Nephron (organoid): ENCODE measurements around the gene SMAP1.
"Not testable (repeated sequence)": the region's sequence is repeated elsewhere in the genome, so short reads cannot be mapped to it uniquely, and the experiment has no call there.

Experiments used
- H3K27ac Mint-ChIP-seq, 3 experiments: 2 replicates each; pipeline ENCODE4 v1.8.0; 2020; ENCODE audit warnings: mixed read lengths in 3 of 3, mild to moderate bottlenecking in 2 of 3, moderate library complexity in 1 of 3
- H3K27me3 Mint-ChIP-seq: 2 replicates; pipeline ENCODE4 v1.8.0; 2021; ENCODE audit warnings: low read depth, mild to moderate bottlenecking, moderate library complexity, mixed read lengths
- H3K36me3 Mint-ChIP-seq: 2 replicates; pipeline ENCODE4 v1.8.0; 2020; ENCODE audit warnings: low read depth, mixed read lengths
- H3K4me1 Mint-ChIP-seq: 2 replicates; pipeline ENCODE4 v1.8.0; 2020; ENCODE audit warnings: mixed read lengths
- H3K4me3 Mint-ChIP-seq, 3 experiments: 2 replicates each; pipeline ENCODE4 v1.8.0; 2020; ENCODE audit warnings: mild to moderate bottlenecking in 3 of 3, mixed read lengths in 3 of 3, moderate library complexity in 2 of 3
- H3K9me3 Mint-ChIP-seq: 2 replicates; pipeline ENCODE4 v1.8.0; 2020; ENCODE audit warnings: mixed read lengths
- TF ChIP-seq, protein P1 (sequence below), 3 experiments: fragments of 200-600 bp; sonication (generic); IDR thresholded peaks; one replicate each; pipeline ENCODE4 v1.5.0; 2021; ENCODE audit warnings: antibody characterized with exemption in 3 of 3; ENCODE audit not compliant: unreplicated experiment in 3 of 3

Gene SMAP1

DNA sequence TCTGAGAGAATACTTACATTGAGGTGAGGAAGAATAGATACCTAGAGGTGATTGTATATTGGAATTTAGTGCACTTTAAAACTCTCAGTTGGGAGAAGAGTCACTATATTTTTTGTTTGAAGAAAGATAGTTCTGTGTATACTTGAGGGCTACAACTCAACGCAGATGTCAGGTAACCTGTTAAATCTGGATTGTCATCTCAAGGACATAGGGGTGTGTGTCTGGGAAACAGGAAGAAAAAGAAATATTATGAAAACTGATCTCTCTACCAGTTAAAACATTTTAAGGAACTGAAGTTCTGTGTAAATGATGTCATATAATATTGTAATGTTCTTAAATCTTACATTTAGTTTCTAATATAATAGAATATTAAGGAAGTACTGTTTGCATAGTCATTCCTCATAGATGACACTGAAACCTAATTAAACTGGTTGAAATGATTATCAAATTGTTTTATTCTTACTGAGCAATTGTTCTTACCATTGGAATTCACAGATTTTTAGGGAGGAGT lies 86.2 kb downstream of the SMAP1 start:
- TF ChIP-seq, protein P1, sequence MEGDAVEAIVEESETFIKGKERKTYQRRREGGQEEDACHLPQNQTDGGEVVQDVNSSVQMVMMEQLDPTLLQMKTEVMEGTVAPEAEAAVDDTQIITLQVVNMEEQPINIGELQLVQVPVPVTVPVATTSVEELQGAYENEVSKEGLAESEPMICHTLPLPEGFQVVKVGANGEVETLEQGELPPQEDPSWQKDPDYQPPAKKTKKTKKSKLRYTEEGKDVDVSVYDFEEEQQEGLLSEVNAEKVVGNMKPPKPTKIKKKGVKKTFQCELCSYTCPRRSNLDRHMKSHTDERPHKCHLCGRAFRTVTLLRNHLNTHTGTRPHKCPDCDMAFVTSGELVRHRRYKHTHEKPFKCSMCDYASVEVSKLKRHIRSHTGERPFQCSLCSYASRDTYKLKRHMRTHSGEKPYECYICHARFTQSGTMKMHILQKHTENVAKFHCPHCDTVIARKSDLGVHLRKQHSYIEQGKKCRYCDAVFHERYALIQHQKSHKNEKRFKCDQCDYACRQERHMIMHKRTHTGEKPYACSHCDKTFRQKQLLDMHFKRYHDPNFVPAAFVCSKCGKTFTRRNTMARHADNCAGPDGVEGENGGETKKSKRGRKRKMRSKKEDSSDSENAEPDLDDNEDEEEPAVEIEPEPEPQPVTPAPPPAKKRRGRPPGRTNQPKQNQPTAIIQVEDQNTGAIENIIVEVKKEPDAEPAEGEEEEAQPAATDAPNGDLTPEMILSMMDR (IDR thresholded peaks at IDR 0.05; ENCODE audit: unreplicated experiment in 3 of 3) = no peak
- Mint-ChIP-seq H3K9me3 (peaks cover 5% of the 10 kb centered on the region), H3K27ac (no peak overlapping the region), H3K36me3 (peaks cover 16% of the 10 kb centered on the region), H3K4me3 (no peak overlapping the region), H3K27me3 (no peaks in the 10 kb centered on the region), H3K4me1 (no peaks in the 10 kb centered on the region)

DNA sequence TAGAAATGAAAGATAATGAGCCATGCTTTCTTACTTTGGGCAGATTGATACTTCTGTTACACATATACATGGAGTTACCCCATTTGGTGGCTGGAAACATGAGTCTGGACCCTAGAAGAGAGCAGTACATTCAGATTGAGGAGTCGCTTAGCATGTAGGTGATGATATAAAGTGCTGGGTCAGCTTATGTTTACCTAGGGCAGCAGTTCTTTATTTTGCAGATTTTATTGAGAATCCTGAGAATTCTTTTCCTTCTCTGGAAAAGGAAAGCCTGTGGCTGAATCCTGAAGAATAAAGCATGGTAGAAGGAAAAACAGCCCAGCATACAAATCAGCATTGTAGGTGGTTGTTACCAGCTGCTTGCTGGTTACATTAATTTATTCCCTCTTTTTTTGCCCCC lies 91.2 kb downstream of the SMAP1 start:
- Mint-ChIP-seq H3K4me1 (no peaks in the 10 kb centered on the region), H3K4me3 (no peak overlapping the region), H3K9me3 (peaks cover 5% of the 10 kb centered on the region), H3K36me3 (peaks cover 16% of the 10 kb centered on the region), H3K27ac (no peak overlapping the region), H3K27me3 (no peaks in the 10 kb centered on the region)
- TF ChIP-seq, protein P1 (IDR thresholded peaks at IDR 0.05; ENCODE audit: unreplicated experiment in 3 of 3) = no peak

DNA sequence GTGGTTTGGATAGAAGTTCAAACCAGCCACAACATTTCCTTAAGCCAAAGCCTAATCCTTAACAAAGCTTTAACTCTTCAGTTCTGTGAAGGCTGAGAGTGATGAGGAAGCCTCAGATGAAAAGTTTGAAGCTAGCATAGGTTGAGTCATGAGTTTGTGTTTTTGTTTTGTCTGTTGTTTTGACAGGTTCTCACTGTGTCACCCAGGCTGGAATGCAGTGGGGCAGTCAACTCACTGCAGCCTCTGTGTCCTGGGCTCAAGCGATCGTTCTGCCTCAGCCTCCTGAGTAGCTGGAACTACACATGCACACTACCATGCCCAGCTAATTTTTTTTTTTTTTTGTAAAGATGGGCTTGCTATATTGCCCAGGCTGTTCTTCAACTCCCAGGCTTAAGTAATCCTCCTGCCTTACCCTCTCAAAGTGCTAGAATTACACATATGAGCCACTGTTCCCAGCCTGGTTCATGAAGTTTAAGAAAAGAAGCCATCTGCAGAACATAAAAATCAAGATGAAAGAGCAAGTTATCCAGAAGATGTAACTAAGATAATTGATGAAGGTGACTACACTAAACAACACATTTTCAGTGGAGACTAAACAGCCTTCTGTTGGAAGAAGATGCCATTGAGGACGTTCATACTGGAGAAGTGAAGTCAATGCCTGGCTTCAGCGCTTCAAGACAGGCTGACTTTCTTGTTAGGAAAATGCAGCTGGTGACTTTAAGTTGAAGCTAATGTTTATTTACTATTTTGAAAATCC lies 96.2 kb downstream of the SMAP1 start:
- Mint-ChIP-seq H3K27ac (no peak overlapping the region), H3K9me3 (peaks cover 6% of the 10 kb centered on the region), H3K27me3 (no peaks in the 10 kb centered on the region), H3K4me3 (no peak overlapping the region), H3K36me3 (peaks cover 23% of the 10 kb centered on the region), H3K4me1 (no peaks in the 10 kb centered on the region)
- TF ChIP-seq, protein P1 (IDR thresholded peaks at IDR 0.05; ENCODE audit: unreplicated experiment in 3 of 3) = no peak

DNA sequence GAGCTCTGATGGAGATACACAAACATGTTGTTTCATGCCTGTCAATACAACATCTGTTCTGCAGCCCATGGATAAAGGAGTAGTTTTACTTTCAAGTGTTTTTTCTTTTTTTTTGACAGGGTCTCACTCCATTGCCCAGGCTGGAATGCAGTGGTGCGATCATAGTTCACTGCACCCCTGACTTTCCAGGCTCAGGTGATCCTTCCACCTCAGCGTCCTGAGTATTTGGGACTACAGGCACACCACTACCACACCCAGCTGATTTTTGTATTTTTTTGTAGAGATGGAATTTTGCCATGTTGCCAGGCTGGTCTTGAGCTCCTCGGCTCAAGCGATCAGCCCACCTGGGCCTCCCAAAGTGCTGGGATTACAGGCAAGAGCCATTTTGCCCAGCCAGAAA lies 97.0 kb downstream of the SMAP1 start:
- Mint-ChIP-seq H3K27me3 (no peaks in the 10 kb centered on the region), H3K36me3 (peaks cover 24% of the 10 kb centered on the region), H3K9me3 (peaks cover 8% of the 10 kb centered on the region), H3K4me1 (no peaks in the 10 kb centered on the region), H3K4me3 (no peak overlapping the region), H3K27ac (no peak overlapping the region)
- TF ChIP-seq, protein P1 (IDR thresholded peaks at IDR 0.05; ENCODE audit: unreplicated experiment in 3 of 3) = no peak

DNA sequence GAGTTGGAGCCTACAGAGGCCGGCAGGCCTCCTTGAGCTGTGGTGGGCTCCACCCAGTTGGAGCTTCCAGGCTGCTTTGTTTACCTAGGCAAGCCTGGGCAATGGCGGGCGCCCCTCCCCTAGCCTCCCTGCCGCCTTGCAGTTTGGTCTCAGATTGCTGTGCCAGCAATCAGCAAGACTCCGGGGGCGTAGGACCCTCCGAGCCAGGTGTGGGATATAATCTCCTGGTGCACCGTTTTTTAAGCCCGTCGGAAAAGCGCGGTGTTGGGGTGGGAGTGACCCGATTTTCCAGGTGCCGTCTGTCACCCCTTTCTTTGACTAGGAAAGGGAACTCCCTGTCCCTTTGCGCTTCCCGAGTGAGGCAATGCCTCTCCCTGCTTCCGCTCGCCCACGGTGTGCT lies 103.7 kb downstream of the SMAP1 start:
- H3K27me3 Mint-ChIP-seq, H3K27ac Mint-ChIP-seq: not testable (repeated sequence)
- H3K36me3 Mint-ChIP-seq = peaks cover 31% of the 10 kb centered on the region

DNA sequence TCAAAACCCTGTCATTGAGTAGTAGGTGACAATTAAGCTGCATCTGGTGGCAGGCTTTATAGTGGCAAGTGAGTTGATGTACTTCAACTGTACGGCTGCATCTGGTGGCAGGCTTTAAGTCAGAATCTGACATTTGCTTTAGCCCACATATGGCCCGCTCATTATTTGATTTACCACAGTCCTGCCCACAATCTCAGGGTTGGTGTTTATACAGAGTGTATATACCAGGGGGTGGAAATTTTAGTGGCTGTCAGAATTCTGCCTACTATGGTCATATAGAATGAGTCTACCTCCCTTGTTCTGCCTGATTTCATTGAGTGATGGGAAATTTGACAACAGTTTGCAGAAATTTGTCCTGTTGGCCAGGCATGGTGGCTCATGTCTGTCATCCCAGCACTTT lies 112.3 kb downstream of the SMAP1 start:
- TF ChIP-seq, protein P1 (IDR thresholded peaks at IDR 0.05; ENCODE audit: unreplicated experiment in 3 of 3) = no peak
- Mint-ChIP-seq H3K27ac (no peak overlapping the region), H3K36me3 (peaks cover 37% of the 10 kb centered on the region), H3K9me3 (peaks cover 20% of the 10 kb centered on the region), H3K4me1 (no peaks in the 10 kb centered on the region), H3K4me3 (no peak overlapping the region), H3K27me3 (no peaks in the 10 kb centered on the region)

More for the DNA sequence above, 103.7 kb downstream of the SMAP1 start:
- H3K4me1 Mint-ChIP-seq, H3K4me3 Mint-ChIP-seq: not testable (repeated sequence)
- H3K9me3 Mint-ChIP-seq = peaks cover 19% of the 10 kb centered on the region
